Gastrocnemius medialis (tissue), 4 donors: ENCODE measurements around the gene GPX1. TPM values are rescaled to one million over a fixed set of nuclear protein-coding genes. Genes with fewer than 3 reads are reported as not detected.
A peak's percentile ranks its signal among the peaks of the same experiment; 100 is the strongest.
"Not testable (repeated sequence)": the region's sequence is repeated elsewhere in the genome, so short reads cannot be mapped to it uniquely, and the experiment has no call there.

Experiments used
- ATAC-seq, 2 donors: fragments of 150-250 bp; one replicate each; pipeline ENCODE4 v1.9.1; 2016
- DNase-seq, 2 donors: peaks; one replicate each; pipeline ENCODE4 v3.0.0-alpha.2; 2019
- H3K27ac ChIP-seq, 4 donors: fragments of 200-600 bp; sonication (generic); 1 replicate in 1 of 4; 2 replicates in 3 of 4; pipeline ENCODE4 v1.5.1; 2016 to 2018; ENCODE audit warnings: mild to moderate bottlenecking in 2 of 4, moderate library complexity in 1 of 4
- H3K27me3 ChIP-seq, 3 donors: fragments of 200-600 bp; sonication (generic) in 2 of 3; 1 replicate in 1 of 3; 2 replicates in 2 of 3; pipeline versions ENCODE4 v1.5.1 to v1.6.0; 2016 to 2019; ENCODE audit warnings: mild to moderate bottlenecking in 1 of 3, moderate library complexity in 1 of 3
- H3K36me3 ChIP-seq, 2 donors: fragments of 200-600 bp; sonication (generic) in 1 of 2; one replicate each; pipeline ENCODE4 v1.5.1; 2017 to 2018
- H3K4me1 ChIP-seq, 2 donors: fragments of 200-600 bp; sonication (generic) in 1 of 2; one replicate each; pipeline ENCODE4 v1.5.1; 2016 to 2017; ENCODE audit warnings: mild to moderate bottlenecking in 2 of 2
- H3K4me3 ChIP-seq, 4 donors: fragments of 200-600 bp; sonication (generic) in 3 of 4; 1 replicate in 1 of 4; 2 replicates in 3 of 4; pipeline ENCODE4 v1.5.1; 2016 to 2019; ENCODE audit warnings: mild to moderate bottlenecking in 2 of 4
- H3K9me3 ChIP-seq, 3 donors: fragments of 200-600 bp; sonication (generic) in 2 of 3; 1 replicate in 1 of 3; 2 replicates in 2 of 3; pipeline ENCODE4 v1.5.1; 2016 to 2019
- POLR2A ChIP-seq, 2 donors: fragments of 450-650 bp; IDR thresholded peaks; one replicate each; pipeline ENCODE4 v1.6.1; 2017; ENCODE audit warnings: antibody characterized with exemption in 2 of 2, mild to moderate bottlenecking in 2 of 2, moderate library complexity in 2 of 2
- in situ Hi-C, 4 donors: fragments of 200-750 bp; cut with MboI; loops; one replicate each; pipeline versions ENCODE4 v1.15.0 to v1.8.0; 2017; ENCODE audit warnings: low sequenced_read_pairs in 4 of 4
- intact Hi-C: fragments of 100-400 bp; cut with DNase I; formaldehyde crosslinking; loops from one replicate; pipeline ENCODE4 v1.15.1; 2023; ENCODE audit warnings: low total_unique reads
- total RNA-seq, 4 donors: library from RNA; depleted of rRNA; stranded (reverse); fragments of >200 nt; gene quantifications; one replicate each; pipeline versions ENCODE4 v1.1.0 to v1.2.3, GENCODE V29; 2016
- TF ChIP-seq, protein P1 (sequence below), 5 experiments: fragments of 450-650 bp in 3 of 5; fragments of 200-600 bp in 2 of 5; sonication (generic) in 2 of 5; IDR thresholded peaks in 4 of 5; conservative IDR thresholded peaks in 1 of 5; 1 replicate in 4 of 5; 2 replicates in 1 of 5; pipeline ENCODE4 v1.5.1; 2016 to 2019; ENCODE audit warnings: antibody characterized with exemption in 5 of 5, mild to moderate bottlenecking in 3 of 5, moderate library complexity in 3 of 5

GPX1 gene
- total RNA-seq = 100 to 1,000 TPM in 3 of 4 donors, 10 to 100 TPM in 1; 75.2 to 157 (median 123) TPM

DNA sequence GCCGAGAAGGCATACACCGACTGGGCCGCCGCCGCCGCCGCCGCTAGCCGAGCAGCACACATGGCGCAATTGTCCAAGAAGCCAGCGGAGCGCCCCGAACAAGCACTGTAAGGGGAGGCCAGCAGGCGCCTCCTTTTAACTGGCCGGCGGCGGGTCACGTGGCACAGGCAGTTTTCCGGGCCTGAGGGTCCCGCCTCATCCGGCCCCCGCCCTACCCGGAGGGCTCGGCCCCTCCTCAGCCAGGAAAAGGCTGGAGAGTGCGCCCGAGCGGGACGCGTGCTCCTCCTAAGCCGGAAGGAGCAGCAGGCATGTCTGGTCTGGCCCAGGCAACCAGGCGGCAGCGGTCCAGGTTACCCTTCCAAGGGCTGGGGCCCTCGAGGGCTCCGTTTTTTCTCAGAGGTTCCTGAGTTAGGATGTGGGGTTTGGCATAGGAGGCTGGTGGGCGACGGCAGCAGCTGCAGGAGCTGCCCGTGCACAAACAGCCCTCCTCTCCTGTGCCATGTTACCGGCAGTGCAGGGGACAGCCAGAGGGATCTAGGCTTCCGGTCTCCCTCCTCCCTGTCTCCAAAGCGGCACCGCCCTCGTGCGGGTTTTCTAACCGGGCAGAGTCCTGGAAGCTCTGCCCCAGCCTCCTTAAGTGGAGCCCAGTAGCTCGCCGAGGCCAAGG lies at the start of gene GPX1:
TSS of gene GPX1 (minus strand) at position 137 of the 667 bp plus-strand sequence. CDS start at position 62, 75 bp downstream.
- TF ChIP-seq, protein P1, sequence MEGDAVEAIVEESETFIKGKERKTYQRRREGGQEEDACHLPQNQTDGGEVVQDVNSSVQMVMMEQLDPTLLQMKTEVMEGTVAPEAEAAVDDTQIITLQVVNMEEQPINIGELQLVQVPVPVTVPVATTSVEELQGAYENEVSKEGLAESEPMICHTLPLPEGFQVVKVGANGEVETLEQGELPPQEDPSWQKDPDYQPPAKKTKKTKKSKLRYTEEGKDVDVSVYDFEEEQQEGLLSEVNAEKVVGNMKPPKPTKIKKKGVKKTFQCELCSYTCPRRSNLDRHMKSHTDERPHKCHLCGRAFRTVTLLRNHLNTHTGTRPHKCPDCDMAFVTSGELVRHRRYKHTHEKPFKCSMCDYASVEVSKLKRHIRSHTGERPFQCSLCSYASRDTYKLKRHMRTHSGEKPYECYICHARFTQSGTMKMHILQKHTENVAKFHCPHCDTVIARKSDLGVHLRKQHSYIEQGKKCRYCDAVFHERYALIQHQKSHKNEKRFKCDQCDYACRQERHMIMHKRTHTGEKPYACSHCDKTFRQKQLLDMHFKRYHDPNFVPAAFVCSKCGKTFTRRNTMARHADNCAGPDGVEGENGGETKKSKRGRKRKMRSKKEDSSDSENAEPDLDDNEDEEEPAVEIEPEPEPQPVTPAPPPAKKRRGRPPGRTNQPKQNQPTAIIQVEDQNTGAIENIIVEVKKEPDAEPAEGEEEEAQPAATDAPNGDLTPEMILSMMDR (IDR thresholded peaks at IDR 0.05 in 4 of 5, conservative IDR thresholded peaks at IDR 0.05 in 1 of 5) = no peak
- peak; percentile 84 to 93 for TF ChIP-seq POLR2A (IDR thresholded peaks at IDR 0.05)
- DNase-seq = peak; percentile 85 to 93
- in situ Hi-C loops = no loop called here
- peaks cover 14 to 16% of the 10 kb centered on the region in 2 donors for H3K4me1 ChIP-seq
- H3K36me3 ChIP-seq = peaks cover 0 to 51% of the 10 kb centered on the region in 2 donors
- no peaks in the 10 kb centered on the region for H3K27me3 ChIP-seq
- peak; percentile 84 to 89 for ATAC-seq
- peak within 1 kb of the TSS; percentile 85 to 91 (median 86) for H3K27ac ChIP-seq
- H3K9me3 ChIP-seq = no peaks in the 10 kb centered on the region
- H3K4me3 ChIP-seq = peak within 1 kb of the TSS; percentile 73 to 77 (median 73)
- intact Hi-C loops = loop anchor here (1.0 to 2.0 kb wide), 3 partner anchors 18 to 192 kb away; partner anchors contain the start of genes CCDC71, RHOA and USP4

DNA sequence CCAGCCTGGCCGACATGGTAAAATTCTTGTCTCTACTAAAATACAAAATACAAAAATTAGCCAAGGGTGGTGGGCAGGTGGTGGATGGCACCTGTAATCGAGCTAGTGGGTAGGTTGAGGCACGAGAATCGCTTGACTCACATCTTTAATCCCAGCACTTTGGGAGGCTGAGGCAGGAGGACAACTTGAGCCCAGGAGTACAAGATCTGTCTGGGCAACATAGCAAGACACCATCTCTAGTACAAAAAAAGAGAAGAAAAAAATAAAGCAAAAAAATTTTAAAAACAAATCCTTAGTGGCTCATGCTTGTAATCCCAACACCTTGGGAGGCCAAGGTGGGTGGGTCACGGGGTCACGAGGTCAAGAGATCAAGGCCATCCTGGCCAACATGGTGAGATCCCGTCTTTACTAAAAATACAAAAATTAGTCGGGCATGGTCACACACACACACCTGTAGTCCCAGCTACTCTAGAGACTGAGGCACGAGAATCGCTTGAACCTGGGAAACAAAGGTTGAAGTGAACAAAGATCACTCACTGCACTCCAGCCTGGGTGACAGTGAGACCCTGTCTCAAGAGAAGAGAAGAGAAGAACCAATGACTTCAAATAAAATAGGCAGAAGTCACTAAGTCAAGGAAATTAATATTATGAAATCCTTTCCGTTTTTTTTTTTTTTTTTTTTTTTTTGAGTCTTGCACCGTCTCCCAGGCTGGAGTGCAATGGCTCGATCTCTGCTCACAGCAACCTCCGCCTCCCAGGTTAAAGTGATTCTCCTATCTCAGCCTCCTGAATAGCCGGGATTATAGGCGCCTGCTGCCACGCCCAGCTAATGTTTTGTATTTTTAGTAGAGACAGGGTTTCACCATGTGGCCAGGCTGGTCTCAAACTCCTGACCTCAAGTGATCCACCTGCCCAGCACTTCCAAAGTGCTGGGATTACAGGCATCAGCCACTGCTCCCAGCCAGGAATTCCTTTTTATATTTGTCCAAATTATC lies 48.7 kb upstream of the GPX1 start:
- in situ Hi-C loops (no loop called here), intact Hi-C loops (no loop called here)
- no peaks in the 10 kb centered on the region for H3K36me3 ChIP-seq
- H3K27me3 ChIP-seq = no peaks in the 10 kb centered on the region
- ATAC-seq (no peak), DNase-seq (no peak)
- H3K9me3 ChIP-seq = no peaks in the 10 kb centered on the region
- no peak for TF ChIP-seq POLR2A (IDR thresholded peaks at IDR 0.05)
- TF ChIP-seq, protein P1 (IDR thresholded peaks at IDR 0.05 in 4 of 5, conservative IDR thresholded peaks at IDR 0.05 in 1 of 5) = no peak
- H3K27ac ChIP-seq = peak overlapping the region; percentile 66 to 96 (median 92)
- no peak overlapping the region for H3K4me3 ChIP-seq
- H3K4me1 ChIP-seq = peaks cover 72 to 77% of the 10 kb centered on the region in 2 donors

- DNase-seq, intact Hi-C loops, in situ Hi-C loops, H3K4me3 ChIP-seq, H3K36me3 ChIP-seq, H3K27me3 ChIP-seq, H3K9me3 ChIP-seq: not testable (repeated sequence)
- peak overlapping the region; percentile 66 to 96 (median 92) for H3K27ac ChIP-seq
- peaks cover 83 to 85% of the 10 kb centered on the region in 2 donors for H3K4me1 ChIP-seq
- ATAC-seq = peak in 1 of 2 donors; percentile 50
Observed at GRCh38 chr3:49405570-49405969, 47.4 kb upstream of the GPX1 start.

DNA sequence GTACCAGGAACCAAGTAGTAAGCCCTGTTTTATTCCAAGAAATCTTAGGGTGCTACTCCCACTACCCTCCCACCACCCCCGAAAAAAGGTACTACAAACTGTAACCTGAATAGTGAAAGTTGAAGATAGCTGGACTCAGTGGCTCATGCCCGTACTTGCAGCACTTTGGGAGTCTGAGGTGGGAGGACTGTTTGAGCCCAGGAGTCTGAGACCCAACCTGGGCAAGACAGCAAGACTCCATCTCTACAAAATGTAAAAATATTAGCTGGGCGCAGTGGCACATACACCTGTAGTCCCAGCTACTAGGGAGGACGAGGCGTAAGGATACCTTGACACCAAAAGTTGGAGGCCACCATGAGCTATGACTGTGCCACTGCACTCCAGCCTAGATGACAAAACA lies 45.7 kb upstream of the GPX1 start:
- peak overlapping the region in 3 of 4 donors; percentile 7 to 96 (median 14) for H3K27ac ChIP-seq
- no peaks in the 10 kb centered on the region for H3K36me3 ChIP-seq
- no peaks in the 10 kb centered on the region for H3K27me3 ChIP-seq
- H3K4me3 ChIP-seq = no peak overlapping the region
- H3K4me1 ChIP-seq = peaks cover 73 to 82% of the 10 kb centered on the region in 2 donors
- DNase-seq (no peak), ATAC-seq (no peak)
- intact Hi-C loops (no loop called here), in situ Hi-C loops (no loop called here)
- no peak for TF ChIP-seq POLR2A (IDR thresholded peaks at IDR 0.05)
- TF ChIP-seq, protein P1 (IDR thresholded peaks at IDR 0.05 in 4 of 5, conservative IDR thresholded peaks at IDR 0.05 in 1 of 5) = no peak
- no peaks in the 10 kb centered on the region for H3K9me3 ChIP-seq

DNA sequence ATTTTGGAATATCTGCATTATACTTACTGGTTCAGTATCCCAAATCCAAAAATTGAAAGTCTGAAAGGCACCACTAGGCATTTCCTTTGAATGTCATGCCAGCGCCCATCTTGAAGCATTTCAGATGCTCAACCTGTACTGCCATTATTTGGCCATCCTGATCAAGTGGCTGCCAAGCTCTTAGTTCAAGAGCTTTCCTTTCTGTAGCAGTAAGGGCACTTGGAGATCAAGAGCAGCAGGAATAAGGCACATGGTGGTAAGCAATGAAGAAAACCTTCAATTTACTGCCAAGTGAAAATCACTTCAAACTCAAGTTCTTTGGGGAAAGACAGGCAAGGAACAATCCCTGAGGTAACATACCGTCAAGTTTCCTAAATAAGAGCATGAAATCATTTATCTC lies 43.6 kb upstream of the GPX1 start:
- TF ChIP-seq, protein P1 (IDR thresholded peaks at IDR 0.05 in 4 of 5, conservative IDR thresholded peaks at IDR 0.05 in 1 of 5) = no peak
- no peak for TF ChIP-seq POLR2A (IDR thresholded peaks at IDR 0.05)
- no peak for DNase-seq
- Histone ChIP-seq H3K9me3 (no peaks in the 10 kb centered on the region), H3K27ac (peak overlapping the region in 2 of 4 donors; percentile 18 to 96), H3K4me1 (peaks cover 67 to 78% of the 10 kb centered on the region in 2 donors), H3K4me3 (no peak overlapping the region), H3K27me3 (no peaks in the 10 kb centered on the region), H3K36me3 (no peaks in the 10 kb centered on the region)
- intact Hi-C loops (no loop called here), in situ Hi-C loops (no loop called here)
- no peak for ATAC-seq
